AG10803 (cell line): ENCODE results near the gene TFCP2L1.

Source experiments
- DNase-seq: peaks from one replicate; pipeline ENCODE4 v3.0.0; 2010; ENCODE audit warnings: low read depth
- H3K4me3 ChIP-seq: 2 replicates; pipeline ENCODE4 v1.5.1; 2011; ENCODE audit warnings: mild to moderate bottlenecking, low read length, control low read depth
- CTCF ChIP-seq: conservative IDR thresholded peaks from 2 replicates; pipeline ENCODE4 v1.5.1; 2011; ENCODE audit warnings: mild to moderate bottlenecking, low read length, control low read depth, inconsistent platforms

TFCP2L1 gene

GRCh38 chr2:121178730-121179129, 106.3 kb downstream of the TFCP2L1 start:
- H3K4me3 ChIP-seq, result no peak overlapping the region
- TF ChIP-seq CTCF, result no peak
- no peak for DNase-seq

- TF ChIP-seq CTCF, result no peak
- no peak for DNase-seq
- H3K4me3 ChIP-seq, result no peak overlapping the region
Measured at GRCh38 chr2:121177896-121178295, 107.1 kb downstream of the TFCP2L1 start.

- no peak for DNase-seq
- no peak overlapping the region for H3K4me3 ChIP-seq
- TF ChIP-seq CTCF, result no peak
Measured at GRCh38 chr2:121175326-121175725, 109.7 kb downstream of the TFCP2L1 start.

GRCh38 chr2:121173806-121174205, 111.2 kb downstream of the TFCP2L1 start:
- H3K4me3 ChIP-seq, result no peak overlapping the region
- DNase-seq, result no peak
- no peak for TF ChIP-seq CTCF

- TF ChIP-seq CTCF, result no peak
- DNase-seq, result no peak
- no peak overlapping the region for H3K4me3 ChIP-seq
Measured at GRCh38 chr2:121173112-121173511, 111.9 kb downstream of the TFCP2L1 start.

GRCh38 chr2:121172456-121172855, 112.5 kb downstream of the TFCP2L1 start:
- TF ChIP-seq CTCF, result no peak
- H3K4me3 ChIP-seq, result no peak overlapping the region

GRCh38 chr2:121171625-121172119, 113.3 kb downstream of the TFCP2L1 start:
- DNase-seq, result no peak
- no peak for TF ChIP-seq CTCF
- no peak overlapping the region for H3K4me3 ChIP-seq

More at GRCh38 chr2:121172456-121172855, 112.5 kb downstream of the TFCP2L1 start:
- DNase-seq, result no peak
